Left hindlimb (tissue), 1 donor: ENCODE data around the gene SLC6A1.
"Not testable (repeated sequence)": the region's sequence is repeated elsewhere in the genome, so short reads cannot be mapped to it uniquely, and the experiment has no call there.

Source experiments
- DNase-seq: peaks from one replicate; pipeline ENCODE4 v3.0.0-alpha.2; 2018

Gene SLC6A1

DNA sequence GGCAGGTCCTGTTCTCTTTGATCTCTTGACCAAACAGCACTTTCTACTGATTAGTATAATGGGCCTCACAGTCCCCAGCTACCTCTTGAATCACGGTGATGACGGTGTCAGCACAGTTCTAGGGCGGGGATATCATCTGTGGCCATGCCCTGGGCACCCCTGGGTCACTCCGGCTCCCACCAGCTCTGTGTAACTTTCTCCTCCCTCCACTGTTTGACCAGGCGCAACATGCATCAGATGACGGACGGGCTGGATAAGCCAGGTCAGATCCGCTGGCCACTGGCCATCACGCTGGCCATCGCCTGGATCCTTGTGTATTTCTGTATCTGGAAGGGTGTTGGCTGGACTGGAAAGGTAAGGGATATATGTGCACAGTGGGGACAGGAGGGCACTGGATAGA lies 29.6 kb downstream of the SLC6A1 start:
- DNase-seq = no peak

DNA sequence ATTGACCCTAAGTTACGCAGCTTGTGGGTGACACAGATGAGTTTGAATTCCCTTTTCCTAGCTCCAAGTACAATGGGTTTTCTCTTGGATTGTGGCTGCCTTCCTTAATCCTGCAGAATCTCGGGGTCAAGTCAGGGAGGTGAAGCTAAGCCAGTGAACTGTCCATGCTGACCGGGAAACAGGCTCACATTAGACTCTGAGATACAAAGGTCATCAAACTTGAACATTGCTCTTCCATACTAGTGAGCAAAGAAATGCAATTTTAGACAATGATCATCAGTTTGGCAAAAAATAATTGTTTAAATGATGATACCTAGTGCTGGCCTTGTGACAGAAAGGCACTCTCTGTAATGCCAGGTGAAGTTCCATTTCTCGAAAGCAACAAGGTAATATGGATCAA lies 31.6 kb downstream of the SLC6A1 start:
- no peak for DNase-seq

DNA sequence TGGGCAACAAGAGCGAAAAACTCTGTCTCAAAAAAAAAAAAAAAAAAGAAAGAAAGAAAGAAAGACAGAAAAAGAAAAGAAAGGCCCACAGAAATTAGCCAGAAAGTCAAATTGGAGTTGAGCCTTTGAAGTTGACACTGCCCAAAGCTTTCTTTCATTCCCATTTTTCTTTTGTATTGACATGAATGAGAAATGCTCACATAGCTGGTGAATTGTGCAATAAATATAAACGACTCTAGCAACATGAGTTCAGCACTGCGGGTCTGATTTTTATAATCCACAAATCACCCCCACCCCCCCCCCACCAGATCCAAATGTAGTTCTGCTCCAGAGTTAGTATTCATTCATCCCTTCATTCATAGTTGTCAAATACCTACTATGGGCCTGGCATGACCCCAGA lies 37.4 kb downstream of the SLC6A1 start:
- DNase-seq = no peak

DNA sequence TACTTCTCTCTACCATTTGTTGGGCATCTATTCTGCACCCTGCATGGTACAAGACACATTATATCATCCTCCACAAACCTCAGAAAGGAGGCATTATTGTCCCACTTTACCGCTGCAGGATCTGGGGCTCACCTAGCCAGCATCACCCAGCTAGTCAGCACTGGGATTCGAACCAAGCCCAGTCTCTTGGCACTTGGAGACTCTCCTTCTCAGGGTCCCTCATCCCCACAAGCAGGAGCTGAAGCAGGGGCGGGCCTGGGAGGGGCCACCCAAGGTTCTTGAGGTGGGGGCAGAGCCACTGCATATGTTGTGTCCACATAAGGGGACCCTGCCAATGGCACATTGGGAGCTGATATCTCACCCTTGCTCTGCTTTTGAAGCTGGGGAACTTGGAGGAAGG lies 41.3 kb downstream of the SLC6A1 start:
- no peak for DNase-seq

DNA sequence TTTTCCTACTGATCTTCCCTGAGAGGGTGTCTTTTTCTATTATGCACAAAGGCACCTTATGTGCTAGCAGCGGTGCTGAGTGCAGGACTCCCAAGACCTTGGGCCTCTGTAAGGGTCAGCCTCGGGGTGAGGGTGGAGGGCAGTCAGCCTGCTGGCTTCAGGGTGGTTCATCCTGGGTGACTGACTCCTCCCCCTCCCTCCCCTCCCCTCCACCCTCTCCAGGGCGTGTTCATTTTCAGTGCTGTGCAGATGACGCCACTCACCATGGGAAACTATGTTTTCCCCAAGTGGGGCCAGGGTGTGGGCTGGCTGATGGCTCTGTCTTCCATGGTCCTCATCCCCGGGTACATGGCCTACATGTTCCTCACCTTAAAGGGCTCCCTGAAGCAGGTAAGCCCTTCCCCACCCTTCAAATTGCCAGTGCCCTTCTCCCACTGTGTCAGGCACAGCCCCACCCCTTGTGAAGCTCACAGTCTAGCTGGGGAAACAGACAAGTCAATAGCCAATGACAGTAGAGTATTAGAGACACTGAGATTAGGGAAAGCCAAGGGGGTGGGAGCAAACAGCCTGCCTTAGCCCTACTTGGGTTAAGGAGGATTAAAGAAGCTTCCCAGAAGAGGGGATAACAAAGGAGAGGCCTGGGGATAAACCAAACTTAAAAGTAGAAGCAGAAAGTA lies 41.9 kb downstream of the SLC6A1 start:
- DNase-seq = no peak

DNA sequence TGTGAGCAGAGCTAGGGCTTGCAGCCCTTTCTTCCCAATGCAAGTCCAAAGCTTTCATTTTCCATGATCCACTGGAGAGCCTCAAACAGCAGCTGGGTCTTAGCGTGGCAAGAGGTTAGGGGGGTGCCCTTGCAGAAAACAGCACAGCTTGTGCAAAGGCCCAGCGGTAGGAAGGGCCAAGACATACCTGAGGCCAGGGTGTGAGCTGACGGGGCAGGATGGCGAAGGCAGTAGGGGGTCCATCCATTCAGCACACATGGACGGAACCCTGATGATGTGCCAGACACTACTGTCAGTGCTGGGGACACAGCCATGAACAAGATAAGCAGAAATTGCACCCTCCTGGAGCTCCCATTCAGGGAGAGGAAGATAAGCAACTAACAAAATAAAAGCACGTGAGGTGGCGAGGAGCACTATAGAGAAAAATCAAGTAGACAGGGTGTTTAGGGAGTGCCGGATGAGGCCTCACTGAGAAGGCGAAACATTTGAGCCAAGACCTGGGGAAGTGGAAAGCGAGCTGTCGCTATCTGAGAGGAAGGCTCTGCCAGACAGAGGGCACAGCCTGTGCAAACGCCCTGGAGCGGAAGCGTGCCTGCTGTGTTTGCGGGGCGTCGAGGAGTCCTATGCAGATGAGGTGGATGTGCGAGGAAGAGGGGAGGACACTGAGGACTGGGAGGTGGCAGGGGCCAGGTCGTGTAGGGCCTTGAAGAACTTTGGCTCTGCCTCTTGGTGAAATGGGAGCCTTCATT lies 43.4 kb downstream of the SLC6A1 start:
- no peak for DNase-seq

DNA sequence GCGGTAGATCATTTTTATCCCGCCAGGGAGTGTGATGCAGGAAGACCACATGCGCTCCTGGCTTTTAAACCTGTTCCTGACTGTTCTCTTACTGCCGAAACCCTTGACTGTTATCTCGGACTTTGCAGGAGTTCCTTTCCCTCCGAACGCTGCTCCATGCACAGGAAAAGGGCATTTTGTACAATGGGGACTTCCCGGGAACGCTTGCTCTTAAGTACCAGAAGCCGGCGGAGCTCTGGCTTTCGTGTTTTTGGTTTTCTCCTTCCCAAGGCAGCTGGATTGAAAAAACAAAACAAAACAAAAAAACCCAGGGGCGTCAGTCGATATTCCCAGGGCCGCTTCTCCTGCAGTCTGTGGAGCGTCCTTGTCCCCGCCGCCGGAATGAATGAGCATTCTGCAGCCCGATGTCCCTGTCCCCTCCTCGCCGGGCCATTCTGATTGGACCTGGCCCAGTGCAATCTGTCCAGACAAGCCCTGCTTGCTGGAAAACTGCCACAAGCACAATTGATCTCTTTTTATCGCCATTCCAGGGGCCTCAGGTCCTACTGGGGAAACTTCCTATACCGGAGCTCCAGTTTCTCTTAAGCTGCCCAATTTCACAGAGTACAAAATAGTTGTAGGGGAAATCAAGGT lies 44.8 kb downstream of the SLC6A1 start:
- no peak for DNase-seq

DNA sequence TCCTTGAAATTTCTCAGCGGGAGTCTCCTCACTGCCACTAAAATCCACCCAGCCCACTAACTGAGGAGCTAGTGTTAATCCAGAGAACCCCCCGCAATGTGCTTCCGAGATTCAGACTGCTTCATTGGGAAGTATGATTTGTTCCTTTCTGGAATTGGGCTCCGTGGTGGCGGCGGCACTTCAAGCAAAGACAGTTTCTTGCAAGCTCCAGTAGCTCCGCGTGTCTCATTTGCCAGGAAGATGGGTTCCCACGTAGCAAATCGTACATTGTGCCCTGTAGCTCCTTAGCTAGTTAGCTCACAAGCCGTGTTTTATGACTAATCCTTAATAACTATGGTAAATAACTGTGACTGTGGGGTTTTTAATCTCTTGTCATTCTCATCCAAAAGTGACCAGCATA lies 45.4 kb downstream of the SLC6A1 start:
- no peak for DNase-seq

DNA sequence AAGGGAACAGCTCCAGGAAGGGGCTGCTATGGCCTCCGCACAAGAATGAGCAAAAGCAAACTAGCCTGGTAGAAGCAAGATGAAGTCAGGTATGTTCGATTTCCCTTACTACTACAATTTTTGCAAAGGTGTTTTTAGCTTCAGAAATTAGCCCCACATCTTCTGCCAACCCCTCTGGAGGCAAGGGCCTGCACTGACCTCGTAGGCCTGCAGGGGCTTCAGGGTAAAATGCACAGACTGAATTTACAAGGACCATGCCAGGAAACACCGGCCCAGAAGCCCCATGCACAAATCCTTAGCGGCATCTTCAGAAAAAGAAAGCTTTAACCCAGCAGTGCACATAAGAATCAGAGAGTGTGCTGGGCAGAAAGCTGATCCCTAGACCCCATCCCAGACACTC lies 53.0 kb downstream of the SLC6A1 start:
- DNase-seq = no peak

DNA sequence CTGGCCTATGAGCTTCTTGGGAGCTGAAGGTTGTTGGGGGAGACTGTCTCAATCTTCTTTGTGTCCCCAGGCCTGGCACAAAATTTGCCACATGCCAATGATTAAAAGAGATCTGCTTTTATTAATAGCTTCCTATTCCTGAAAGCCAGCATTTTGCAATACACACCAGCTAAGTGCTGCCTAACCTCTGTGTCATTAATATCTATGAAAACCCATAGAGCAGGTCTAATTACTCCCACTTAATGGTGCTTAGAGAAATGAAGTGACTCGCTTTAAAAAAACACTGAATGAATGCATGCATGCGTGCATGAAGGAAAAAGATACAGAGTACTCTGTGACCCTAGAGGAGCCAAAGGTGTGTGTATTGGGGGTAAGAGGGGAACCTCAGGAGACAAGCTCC lies 55.0 kb downstream of the SLC6A1 start:
- DNase-seq = no peak

DNA sequence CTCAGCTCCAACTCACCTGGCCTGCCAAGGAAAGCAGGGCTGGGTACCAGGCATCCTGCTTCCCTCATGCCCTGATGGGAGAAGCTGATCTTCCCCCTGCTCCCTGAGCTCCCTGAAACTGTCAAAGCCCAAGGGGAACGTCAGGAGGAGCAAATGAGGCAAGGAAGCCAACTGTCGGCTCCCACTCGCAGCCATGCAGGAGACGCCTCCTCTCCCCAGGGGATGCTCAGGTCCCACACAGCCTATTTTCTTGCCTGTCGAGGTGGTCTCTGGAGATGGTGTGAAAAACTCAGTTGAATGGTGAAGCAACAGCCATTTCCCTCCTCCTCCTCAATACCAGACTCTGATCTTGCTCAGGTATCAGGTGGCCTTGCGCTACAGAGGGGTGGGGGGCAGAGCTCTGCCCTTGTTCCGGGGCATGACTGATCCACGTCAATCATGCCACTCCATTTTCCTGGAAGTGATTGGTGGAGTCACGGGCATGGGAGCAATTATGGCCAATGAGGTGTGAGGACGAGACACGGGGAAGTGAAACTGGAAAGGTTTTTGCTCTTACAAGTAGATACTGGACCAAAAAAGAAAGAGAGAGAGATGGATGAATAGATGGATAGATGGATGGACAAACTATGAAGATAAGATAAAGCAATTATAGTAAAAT lies 58.2 kb downstream of the SLC6A1 start:
- no peak for DNase-seq

DNA sequence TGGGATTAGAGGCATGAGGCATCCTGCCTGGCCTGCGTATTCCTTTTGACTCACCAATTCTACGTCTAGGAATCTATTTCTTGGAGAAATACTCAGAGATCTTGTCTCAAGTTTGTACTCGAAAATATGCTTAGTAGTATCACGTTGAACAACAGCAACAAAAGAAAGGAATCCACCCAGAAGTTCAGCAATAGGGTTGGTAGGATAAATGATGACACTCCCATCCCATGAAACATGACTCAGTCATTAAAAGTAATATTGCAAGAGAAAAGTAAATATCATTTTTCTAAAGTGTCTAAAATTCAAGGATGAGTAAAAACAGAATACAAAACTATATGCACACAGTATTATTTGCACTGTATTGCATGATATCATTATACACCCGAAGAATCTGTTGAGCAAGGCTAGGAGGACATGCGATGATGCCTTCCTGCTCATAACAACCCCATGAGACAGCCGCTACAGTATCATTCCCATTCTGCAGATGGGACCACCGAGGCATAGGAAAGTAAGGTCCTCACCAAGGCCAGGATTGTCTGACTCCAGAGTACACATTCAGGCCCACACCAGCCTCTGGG lies 61.5 kb downstream of the SLC6A1 start:
- DNase-seq = no peak

DNA sequence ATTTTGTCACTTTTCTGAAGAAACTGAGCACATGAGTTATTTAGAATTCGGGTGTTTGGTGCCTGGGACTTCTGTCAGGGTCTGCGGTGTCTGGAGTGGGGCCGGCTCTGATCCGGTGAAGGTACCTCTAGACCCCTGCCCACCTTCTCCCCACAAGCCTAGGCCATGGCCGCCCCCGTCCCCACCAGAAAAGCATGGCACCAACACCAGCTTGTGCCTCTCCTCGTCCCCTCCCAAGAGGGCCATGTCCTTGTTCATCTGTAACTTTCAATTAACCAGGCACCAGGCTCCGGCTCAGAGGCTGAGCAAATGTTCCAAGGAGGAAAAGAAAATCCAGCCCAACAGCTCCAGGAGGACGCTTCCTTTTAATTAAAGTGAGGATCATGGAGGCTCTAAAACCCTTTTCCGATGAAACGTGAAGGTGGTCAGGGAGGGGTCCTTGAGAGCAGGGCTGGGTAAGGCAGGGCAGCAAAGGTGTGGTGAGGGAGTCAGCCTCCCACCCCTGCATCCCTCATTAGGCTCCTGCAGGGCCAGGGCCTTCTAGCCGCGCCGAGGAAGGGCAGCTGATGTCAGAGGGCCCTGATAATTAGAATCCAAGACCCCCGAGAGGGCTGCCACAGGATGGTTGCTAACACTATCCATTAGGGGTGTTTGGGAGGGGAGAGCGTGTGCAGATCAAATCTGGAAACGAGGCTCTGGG lies 62.3 kb downstream of the SLC6A1 start:
- no peak for DNase-seq

DNA sequence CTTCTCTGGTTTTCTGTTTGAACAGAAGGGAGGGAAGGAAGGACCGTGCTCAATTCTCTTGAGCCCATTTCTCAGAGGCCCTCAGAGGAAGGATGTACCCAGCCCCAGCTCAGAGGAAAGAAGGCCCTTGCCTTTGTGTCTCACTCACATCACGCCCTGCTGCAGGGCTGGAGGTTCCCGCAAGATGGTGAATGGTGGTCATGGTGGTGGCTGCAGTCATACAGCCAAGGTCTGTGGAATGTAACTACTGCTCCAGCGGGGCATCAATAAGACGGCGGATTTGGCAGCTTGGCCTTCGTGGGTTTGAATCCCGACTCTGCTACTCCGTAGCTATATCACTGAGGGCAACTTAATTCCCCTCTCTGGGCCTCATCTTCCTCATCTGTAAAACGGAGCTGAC lies 62.9 kb downstream of the SLC6A1 start:
- no peak for DNase-seq

DNA sequence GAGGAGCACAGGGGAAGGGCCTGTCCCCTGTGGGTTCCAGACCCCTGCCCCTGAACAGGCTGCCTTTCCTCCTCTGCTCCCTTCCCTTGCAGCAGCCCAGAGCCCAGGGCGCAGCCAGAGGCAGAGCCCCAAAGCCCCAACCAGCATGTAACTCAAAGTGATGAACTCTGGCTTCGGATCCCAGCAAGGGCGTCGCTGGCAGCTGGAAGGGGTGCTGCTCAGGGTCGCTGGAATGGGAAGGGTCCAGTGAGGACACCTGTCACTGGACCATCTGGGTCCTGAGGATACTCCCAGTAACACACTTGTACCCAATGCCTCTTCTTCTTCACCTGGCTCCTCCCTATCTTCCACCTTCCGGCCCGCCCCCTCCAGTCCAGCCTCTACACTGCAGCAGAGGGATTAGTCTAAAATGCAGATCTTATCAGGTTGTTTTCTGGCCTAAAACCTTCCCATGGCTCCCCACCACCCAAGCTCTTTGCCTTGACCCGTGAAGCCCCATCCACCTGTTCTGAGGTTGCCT lies 64.0 kb downstream of the SLC6A1 start:
- no peak for DNase-seq

DNA sequence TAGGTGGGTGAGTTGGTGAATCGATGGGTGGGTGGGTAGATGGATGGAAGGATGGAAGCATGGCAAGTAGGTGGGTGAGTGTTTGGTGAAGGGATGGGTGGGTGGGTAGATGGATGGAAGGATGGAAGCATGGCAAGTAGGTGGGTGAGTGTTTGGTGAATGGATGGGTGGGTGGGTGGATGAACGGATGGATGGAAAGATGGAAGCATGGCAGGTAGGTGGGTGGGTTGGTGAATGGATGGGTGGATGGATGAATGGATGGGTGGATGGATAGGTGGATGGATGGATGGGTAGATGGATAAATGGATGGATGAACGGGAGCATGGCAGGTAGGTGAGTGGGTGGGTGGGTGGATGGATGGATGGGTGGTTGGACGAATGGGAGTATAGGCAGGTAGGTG lies 65.1 kb downstream of the SLC6A1 start:
- DNase-seq = no peak

DNA sequence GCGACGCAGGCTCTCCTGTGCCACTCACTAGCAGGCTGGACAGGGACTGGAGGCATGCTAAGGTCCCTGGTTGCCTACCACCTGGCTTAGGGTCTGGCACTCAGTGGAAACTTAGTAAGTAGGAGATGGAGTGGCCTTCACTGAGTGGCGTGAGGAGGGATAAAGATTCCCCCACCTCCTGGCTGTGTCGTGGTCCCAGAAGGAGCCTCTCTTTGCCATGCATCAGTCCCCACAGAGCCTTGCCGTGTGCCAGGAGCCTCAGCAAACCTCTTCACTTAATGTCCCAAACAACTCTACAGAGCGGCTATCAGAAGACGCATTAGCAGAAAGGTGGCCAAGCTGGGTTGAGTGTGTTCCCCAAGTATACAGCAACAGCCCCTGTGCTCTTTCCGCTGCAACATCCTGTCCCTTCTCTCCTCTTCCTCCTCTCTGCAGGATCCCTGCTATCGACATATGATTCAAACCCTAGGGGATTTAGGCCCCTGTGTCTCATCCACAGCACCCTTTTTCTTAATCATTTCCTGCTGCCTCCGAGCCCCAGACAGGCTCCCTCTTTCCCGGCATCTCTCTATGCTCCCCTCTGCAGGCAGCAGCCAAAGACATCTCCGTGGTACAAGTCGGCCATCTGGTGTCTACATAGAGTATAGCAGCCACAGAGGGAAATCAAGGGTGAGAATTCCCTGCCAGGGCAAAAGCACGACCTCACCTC lies 66.7 kb downstream of the SLC6A1 start:
- DNase-seq = peak; percentile 61

DNA sequence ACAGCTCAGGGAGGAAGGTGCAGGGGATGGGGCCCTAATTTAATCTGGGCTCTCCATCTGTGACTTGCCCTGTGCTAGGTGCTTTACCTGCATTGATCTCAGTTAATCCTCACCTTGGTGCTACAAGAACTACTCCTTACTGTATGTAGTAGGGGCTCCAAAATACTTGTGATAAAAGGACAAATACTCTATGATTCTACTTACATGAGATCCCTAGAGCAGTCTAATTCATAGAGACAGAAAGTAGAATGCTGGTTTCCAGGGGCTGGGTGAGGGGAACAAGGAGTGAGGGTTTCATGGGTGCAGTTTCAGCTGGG lies 67.2 kb downstream of the SLC6A1 start:
- no peak for DNase-seq

DNA sequence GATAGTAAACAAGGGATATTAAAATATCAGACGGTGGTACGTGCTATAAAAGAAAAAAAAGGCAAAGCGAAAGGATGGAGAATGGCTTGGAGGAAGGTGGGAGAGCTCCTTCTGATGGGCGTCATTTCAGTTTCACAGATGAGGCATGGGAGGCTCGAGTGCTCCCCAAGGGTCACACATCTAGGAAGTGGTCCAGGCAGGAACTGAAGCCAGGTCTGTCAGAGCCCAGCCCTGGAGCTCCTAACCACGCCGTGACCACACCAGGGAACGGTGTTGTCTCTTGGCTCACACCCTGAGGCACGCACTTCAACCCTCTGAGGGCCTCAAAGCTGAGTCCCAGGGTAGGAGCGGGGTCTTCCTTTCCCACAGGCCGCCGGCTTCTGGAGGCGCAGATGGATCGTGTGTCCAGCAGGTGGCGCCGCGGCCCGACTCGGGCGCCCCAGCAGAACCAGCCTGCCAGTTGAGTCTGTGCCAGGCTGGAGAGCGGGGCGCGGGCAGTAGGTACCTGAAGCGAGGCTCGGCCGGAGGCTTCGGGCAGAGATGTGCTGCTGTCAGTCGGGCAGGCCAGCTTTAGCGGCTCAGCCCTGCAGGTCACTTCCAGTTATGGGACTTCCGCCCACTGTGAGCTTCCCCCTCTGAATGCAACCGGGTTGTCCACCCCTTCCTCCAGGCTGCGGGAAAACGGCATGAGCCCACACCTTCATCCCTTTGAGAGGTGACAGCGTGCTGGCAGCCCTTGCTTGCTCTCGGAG lies 68.1 kb downstream of the SLC6A1 start:
- peak; percentile 51 for DNase-seq

DNA sequence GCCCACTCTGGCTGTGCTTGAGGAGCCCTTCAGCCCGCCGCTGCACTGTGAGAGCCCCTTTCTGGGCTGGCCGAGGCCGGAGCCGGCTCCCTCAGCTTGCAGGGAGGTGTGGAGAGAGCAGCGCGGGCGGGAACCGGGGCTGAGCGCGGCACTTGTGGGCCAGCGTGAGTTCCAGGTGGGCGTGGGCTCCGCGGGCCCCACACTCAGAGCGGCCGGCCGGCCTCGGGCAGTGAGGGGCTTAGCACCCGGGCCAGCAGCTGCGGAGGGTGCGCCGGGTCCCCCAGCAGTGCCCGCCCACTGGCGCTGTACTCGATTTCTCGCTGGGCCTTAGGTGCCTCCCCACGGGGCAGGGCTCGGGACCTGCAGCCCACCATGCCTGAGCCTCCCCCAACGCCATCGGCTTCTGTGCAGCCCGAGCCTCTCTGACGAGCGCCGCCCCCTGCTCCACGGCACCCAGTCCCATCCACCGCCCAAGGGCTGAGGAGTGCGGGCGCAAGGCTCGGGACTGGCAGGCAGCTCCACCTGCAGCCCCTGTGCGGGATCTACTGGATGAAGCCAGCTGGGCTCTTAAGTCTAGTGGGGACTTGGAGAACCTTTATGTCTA lies 68.8 kb downstream of the SLC6A1 start:
- DNase-seq = not testable (repeated sequence)

DNA sequence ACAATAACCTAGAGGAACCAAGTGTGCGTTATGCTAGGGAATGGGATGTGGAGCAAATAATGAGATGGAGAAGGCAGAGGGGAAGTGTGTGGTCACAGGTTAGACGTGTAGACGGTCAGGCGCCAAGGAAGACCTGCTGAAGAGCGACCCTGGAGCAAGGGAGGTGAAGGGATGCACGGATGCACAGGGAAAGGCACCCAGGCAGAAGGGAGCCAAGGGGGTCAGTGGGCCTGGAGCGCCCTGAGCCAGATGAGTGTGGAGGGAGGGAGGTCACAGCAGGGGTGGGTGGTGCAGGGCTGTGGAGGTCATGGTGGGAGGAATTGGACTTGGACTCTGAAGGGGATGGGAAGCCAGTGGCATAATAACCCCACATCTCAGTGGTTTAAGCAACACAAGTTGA lies 70.2 kb downstream of the SLC6A1 start:
- DNase-seq = no peak
